GM18502 (cell line): ENCODE measurements around the gene DNM1.
"Not testable (repeated sequence)": the region's sequence is repeated elsewhere in the genome, so short reads cannot be mapped to it uniquely, and the experiment has no call there.

Experiments
- ATAC-seq: cut with Tn5 transposase; IDR thresholded peaks from one replicate; pipeline ENCODE4 v1.9.1; 2021; ENCODE audit warnings: mild to moderate bottlenecking; ENCODE audit not compliant: unreplicated experiment, poor library complexity

The DNM1 gene

DNA sequence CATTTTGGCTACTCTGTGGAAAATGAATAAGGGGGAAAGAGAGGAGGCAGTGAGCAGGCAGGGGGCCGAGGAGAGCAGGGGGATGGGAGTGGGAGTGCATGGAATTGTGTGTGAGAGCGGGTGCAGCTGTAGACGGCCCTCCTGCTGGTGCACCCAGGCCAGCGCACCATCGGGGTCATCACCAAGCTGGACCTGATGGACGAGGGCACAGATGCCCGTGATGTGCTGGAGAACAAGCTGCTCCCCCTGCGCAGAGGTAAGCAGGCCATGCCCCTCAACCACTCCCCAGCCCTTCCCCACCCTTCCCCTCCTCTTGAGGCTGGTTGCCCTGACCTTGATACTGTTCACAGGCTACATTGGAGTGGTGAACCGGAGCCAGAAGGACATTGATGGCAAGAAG, 16.7 kb downstream of the DNM1 start:
- no peak for ATAC-seq

- no peak for ATAC-seq
These were observed 18.8 kb downstream of the DNM1 start for GRCh38 chr9:128222026-128222425.

DNA sequence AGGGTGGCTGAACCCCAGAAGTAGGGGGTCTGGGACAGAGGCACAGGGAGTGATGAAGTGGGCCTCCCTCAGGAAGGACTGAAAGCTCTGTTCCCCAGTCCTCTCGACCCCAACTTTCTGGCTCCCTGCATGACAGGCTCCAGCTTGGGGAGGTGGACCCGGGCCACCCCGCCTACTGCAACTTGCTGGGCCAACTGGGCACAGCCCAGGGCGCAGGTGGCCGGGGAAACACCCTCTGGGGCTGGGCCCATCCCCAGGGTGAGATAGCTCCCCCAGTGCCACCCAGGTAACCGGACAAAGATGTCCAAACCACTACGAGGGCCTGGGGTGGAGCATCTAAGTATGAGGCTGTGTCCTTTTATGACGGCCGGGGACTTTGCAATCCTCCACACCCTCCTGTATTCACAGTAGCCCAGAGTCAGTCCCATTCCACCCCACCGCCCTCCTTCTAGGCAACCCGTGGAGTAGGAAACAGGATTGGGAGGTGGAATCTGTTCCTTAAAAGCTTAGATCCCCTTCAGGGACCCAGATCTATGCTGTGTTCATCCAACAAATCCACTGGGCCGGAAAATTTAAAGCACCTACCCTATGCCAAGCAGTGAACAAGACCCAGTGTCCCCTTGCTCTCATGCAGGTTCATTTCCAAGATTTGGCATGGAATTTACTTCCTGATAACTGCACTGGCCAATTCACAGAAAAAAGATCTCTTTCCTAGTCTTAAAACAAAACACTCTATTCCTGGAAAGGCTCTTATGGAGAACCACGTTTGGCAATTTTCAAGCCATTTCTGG, 19.9 kb downstream of the DNM1 start:
- ATAC-seq = no peak

- no peak for ATAC-seq
These were observed 21.7 kb downstream of the DNM1 start for GRCh38 chr9:128224877-128225276.

DNA sequence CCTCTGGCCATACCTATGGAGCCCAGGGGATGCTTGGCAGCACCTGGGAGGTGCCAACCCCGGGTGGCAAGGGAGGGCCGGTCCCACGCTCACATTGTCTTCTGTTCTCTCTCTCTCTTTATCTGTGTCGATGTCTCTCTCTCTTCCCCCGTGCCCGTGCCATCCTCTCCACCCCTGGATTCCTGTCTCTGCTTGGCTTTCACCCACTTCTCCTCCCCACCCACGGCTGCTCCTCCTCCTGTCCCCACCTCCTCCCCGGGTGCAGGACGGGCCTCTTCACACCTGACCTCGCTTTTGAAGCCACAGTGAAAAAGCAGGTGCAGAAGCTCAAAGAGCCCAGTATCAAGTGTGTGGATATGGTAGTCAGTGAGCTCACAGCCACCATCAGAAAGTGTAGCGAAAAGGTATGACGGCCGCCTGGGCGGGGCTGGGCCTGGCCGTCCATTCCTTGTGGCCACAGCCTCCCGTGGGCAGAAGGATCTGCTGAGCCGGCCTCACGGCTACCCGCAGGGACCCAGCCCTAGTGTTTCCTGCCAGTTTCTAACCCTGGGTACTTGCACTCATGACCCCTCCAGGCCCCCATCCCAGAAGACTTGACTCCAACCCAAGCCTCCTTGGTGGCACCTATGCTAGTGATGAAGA, 22.7 kb downstream of the DNM1 start:
- ATAC-seq = no peak

DNA sequence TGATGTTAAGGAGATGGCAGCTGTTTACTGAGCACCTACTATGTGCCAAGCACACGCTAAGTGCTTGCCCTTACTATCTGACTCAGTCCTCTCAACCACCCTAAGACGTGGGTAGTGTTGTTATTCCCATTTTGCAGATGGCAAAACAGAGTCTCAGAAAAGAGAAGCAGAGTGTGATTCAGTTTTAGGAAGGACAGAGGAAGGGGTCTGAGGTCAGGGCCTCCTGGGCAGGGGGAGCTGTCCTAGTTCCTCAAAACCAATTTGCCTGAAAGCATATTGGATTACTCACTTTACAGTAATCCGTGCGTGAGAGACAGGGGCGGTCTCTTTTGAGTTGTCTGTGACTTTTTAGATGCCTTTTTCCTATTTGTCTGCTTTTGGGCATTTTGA, 23.2 kb downstream of the DNM1 start:
- no peak for ATAC-seq

GRCh38 chr9:128230897-128231296, 27.7 kb downstream of the DNM1 start:
- not testable (repeated sequence) for ATAC-seq

DNA sequence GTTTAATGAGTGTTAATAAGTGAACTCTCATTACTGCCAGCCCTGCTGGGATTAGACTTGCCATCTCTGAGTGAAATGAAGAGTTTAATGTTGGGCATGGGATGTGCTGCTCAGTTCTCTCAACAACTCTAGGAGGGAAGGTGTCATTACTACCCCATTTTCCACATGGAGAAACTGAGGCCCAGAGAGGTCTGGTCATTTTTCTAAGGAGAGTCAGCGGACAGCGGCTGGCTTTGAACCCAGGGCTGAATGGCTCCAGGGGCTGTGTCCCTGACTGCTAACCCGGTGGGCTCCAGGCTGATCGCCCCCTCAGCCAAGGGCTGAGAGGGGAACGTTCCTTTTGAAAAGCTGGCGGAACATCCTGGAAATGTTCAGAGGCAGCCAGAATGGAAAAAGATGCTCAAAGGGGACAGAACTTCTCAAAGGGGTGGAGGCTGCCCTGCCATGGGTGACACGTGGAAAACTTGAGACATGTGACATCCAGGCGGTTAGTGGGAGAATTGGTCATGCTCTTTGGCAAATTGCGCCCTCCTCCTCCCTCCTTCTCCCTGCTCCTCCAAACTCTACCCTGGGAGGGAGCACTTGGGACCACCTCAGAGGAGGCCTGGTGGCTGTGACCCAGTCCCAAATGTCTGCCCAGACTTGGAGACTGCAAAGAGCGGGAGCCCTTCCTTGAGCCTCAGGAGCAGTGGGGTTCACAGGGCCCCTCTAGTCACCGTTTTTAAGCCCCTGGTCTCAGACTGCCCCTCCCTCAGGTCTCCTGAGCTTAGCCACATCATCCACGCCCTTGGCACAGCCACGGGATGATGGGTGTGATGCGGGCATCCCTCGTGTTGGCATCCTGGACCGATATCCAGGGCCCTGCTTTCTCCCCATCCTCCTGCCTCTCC, 28.7 kb downstream of the DNM1 start:
- no peak for ATAC-seq

- ATAC-seq = no peak
These were observed 29.6 kb downstream of the DNM1 start for GRCh38 chr9:128232528-128233428.

DNA sequence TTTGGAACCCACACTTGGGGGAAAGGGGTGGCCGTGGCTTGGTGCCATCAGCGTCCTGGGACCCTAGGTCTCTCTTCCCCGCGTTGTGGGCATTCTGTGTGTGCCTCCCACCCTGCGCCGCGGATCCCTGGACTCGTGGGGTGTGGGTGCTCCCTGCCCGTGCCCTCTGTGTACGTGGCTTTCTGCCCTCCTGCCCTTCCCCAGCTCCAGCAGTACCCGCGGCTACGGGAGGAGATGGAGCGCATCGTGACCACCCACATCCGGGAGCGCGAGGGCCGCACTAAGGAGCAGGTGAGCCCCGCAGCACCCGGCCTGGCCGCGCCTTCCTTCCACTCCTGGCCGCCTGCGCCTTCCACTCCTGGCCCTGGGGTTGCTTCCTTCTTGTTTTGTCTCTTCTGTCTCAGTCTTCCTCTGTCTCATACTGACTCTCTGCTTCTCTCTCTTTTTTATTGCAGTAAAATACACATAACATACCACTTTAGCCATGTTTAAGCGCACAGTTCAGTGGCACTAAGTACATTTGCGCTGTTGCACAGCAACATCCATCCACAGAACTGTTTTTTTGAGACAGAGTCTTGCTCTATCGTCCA, 30.7 kb downstream of the DNM1 start:
- no peak for ATAC-seq

- ATAC-seq = no peak
These were observed 38.9 kb downstream of the DNM1 start for GRCh38 chr9:128242124-128242523.

GRCh38 chr9:128242828-128243214, 39.6 kb downstream of the DNM1 start:
- ATAC-seq = no peak

GRCh38 chr9:128243215-128244018, 40.2 kb downstream of the DNM1 start:
- no peak for ATAC-seq

DNA sequence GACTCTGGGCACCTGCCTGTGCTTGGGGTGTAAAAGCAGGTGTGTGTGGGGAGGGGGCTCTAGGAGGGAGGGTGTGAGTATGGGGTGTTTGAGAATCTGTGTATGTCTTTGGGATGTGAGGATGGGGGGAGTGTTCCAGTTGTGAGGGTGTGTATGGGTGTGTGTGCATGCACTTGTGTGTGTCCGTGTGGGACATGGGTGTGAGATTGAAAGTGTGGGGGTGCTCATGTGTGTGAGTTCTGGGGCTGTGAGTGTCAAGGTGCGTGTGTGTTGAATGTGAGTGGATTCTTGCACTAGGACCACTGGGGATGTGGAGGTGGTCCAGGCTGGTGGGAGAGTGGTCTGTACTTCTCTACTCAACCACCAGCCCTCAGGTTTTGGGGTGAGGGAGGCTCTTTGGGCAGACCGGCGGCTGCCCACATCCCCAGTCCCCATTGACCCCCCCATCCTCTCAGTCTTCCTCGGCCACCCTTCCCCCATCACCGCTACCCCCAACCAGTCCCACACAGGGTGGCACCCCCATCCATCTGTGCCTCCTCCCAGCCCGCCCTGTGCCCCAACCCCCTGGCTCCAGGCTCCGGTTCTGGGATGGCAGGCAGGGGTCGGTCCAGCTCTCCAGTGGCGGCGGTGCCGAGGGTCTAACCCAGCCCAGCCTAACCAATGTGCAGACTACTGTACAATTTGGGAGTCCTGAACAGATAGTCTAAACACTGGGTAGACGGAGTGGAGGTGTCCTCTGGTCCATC, 41.1 kb downstream of the DNM1 start:
- ATAC-seq = no peak

DNA sequence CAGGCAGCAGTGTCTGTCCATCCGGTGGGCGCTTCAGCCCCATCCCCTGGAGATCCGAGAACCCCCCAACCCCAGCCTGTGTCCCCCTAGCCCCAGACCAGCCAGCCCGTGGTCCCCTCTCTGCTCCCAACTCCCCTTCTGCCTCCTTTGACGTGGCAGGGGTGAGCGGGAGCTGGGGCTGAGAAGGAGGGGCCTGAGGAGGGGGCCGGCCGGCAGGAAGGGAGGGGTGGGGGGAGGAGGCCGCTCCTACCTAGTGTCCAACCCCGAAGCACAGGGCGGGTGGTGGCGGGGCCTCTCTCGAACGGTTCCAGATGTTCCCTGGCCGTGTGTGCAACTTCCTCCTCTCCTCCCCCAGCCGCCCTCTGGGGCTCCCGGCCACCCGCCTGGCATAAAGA, 41.7 kb downstream of the DNM1 start:
- no peak for ATAC-seq

DNA sequence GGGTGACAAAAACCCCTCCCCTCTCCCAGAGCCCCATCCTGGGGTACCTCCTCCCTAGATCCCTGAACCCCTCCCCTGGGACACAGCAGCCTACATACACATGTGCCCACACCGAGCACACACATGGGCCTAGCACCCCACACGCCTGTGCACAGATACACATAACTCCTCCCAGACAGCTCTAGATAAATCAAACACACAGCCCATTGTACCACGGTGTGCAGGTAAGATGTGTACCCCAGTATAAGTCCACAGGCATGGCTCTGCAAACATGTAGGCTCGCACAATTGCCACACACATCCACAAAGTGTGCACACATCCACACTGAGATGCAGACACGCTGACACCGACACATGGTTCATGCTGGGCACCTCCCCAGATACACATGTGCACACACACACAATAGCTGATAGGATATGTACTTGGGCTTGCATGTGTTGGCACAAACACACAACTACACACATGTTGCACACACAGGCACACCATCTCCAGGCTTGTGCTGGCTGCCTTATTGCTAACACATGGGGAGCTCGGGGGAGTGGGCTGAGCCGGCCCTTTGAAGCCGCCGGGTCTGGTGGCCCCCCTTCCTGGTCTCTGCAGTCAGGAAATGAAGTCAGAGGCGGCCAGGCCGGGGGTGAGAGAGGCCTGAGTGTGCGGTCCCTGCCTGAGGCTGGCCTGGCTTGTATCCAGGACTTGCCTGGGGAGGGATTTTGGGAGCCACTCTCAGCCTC, 42.4 kb downstream of the DNM1 start:
- ATAC-seq = no peak

DNA sequence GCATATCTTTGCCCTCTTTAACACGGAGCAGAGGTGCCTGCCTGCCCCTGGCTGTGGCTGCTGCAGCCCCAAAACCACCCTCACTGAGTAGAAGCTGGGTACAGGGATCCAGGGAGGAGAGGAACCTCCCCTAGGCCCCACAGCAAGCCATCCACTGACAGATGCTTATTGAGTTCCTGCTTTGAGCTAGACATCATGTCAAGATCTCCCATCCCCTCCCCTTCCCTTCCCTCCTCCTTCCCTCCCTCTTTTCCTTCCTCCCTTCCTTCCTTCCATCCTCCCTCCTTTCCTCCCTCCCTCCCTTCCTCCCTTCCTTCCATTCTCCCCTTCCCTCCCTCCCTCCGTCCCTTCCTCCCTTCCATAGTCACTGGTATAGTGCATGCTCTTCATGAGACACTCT, 43.3 kb downstream of the DNM1 start:
- ATAC-seq = no peak
